ENCODE data around the gene FKBP10.

Gene FKBP10

DNA sequence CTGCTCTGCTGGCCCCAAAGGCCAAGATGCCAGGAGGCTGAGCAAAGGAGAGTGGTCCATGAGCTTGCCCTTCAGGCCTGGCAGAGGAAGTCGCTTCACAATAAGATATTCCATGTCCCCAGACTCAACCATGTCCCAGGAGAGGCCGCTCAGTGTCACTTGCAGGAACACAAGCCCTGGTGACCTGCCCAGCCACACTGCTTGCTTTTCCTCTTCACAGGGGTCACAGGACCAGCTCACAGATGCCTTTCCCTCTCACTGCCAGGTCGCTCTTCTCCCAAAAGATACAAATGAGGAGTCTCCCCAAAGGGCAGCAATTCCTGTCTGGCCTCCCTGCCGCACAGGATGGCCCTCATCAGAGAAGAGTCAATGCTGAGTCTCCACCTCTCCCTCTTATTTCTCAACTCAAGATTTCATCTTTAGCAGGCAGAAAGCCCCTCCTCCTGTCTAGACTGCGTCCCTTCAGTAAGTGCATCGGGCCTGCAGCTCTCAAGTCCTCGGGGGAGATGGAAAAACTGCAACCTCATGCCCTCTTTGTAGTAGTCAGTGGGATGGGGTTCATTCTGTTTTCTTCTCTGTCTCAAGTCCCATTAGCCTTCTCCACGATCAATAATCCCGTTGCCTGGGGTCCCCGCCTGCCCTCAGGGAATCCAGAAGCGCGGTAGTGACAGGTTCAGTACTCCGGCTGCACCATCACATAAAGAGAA lies 31.2 kb upstream of the FKBP10 start:
- intact Hi-C loops (cut with DNase I): no loop called here
- DNase-seq: no peak

DNA sequence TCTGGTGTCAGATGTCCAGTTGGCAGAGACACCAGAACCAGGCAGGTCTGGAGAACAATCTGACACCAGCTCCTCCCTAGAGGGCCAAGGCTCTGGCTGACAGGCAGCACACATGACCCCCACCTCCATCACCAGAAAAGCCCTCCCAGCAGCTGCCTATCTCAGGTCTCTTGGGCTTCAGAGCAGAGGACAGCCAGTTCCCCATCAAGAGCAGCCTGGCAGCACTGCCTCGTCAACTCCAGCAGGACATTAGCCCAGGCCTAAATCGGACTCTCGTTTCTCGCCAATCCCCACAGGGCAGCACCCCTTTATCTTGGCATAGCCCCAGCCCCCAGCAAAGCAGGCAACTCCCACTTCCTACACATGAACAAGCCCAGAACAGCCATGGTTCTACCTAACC lies 30.7 kb upstream of the FKBP10 start:
- DNase-seq: no peak
- intact Hi-C loops (cut with DNase I): no loop called here

DNA sequence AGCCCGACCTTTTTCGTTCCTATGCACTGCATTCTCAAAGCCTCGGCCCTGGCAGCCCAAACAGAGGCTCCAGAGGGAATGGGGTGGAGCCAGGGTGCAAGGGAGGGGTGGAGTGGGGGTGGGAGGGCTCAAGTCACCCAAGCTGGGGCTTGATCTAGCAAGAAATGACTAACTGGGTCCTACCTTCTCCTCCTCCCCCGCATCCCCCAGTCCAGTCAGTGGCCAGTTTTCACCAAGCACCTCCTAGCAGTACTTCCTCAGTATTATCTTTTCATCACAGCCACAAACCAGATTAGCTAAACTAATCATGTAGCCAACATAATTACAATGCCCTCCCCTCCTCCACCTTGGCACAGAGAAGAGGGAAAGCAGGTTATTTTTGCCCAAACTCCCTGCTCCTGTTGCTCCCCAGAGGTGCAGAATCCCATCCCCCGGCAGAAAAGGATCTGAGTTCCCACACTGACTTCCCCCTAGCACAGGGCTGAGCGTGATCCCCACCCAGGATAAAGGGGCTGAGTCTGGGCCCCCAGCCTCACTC lies 28.5 kb upstream of the FKBP10 start:
- no peak for DNase-seq
- intact Hi-C loops (cut with DNase I): no loop called here

DNA sequence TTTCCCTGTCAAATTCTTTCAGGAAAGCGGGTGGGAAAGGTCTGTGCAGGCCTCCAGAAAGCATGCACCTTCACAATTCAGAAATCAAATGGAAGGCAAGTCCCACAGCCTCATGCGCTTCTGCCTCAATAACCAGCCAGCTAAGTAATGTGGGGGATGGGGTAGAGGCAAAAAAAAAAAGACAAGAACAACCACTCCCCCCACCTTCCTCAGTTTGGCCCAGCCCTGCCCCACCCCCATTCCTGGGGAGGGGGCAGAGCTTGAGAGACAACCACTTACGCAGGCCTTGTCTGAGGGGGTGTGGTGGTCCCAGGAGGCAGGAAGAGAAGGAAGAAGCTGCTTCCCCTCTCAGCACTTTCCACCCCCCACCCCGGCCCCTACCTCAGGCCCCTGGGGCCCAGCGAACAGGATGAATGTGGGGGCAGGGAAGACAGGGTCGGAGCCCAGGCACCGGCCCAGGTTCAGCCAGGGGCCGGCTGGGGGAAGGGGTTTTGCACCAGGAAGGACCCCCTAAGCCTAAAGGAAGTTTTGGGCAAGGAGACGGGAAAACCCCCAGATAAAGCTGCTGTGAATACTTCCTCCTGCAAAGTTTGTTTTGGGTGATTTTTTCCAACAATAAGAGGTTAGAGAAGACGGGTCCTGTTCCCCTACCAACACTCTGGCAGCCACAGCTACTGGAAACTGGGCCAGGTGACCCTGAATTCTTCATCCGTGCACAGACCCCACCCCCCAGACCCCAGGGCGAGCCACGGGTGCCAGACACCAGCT lies 27.5 kb upstream of the FKBP10 start:
- DNase-seq: no peak
- intact Hi-C loops (cut with DNase I): no loop called here

DNA sequence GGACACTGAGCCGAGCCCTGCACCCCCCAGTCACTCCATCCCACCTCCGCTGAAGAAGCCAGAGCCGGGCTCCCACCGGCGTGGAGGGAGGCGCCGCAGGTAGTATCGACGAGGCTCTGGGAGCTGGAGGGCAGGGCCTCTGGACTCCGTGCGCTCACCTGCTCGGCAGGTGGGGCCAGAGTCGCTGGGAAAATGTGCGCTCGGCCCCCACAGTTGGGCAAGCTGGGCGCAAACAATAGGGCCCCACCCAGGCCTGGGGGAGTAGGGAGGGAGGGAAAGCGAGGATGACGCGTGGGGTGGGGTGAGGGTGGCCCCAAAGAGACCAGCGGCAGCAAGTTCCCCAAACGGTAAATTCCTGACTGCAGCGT lies 27.0 kb upstream of the FKBP10 start:
- intact Hi-C loops (cut with DNase I): no loop called here
- DNase-seq: peak in 3 of 42 donors; percentile 20 to 56 (median 34)

DNA sequence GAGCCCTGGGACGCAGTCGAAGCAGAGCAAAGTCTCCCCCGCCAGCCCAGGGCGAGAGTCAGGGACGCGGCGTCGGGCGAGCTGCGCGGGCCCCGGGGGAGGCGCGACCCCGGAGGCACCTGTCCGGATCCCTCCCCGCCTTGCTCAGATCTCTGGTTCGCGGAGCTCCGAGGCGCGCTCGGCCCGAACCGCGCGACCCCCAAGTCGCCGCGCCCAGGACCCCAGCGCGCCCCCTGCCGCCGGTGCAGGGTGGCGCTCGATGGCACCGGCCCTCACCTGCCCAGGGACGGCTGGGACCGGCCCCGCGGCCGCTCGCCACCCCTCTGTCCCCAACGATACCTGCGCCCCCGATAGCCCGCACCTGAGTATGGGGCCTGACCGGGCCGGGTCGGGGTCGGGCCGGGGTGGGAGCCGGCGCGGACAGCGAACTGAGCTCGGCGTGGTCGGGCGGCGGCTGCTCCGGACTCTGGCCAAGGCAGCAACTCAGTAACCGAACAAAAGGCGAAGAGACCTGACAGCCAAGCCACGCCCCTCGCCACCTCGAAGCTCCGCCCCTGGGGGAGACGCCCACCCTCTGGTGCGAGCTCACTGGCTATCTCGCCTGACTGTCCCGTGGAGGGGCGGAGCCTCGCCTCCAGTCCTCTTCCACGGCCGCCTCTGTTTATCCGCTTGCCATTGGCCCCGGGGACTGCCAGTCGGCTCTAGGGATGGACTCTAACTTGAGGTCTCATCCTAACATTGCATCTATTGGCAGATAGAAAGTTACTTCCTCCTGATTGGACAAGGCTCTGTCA lies 26.4 kb upstream of the FKBP10 start, which contains the start of gene JUP:
JUP (minus strand) TSS at position 485 of the 794 bp plus-strand sequence. CDS start 14,857 bp downstream, outside the sequence.
- intact Hi-C loops (cut with DNase I): no loop called here
- peak; percentile 97 to 100 (median 99) for DNase-seq

DNA sequence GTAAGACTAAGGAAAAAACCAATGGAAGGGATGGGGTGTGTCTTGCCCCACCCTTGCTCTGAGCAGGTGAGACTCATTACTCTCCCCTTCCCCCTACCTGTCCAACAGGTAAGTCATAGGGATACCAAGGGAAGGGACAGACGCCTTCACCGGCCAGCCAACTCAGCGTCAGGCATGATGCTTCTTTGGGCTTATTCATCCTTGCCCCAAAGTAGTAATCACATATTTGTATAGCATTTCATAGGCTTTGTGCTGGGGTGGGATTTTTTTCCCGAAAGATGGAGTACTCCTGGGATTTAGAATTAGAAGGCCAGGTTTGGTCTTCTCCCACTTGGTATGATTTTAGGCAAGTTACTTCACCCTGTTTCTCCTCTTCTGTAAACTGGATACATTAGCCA lies 25.8 kb upstream of the FKBP10 start:
- intact Hi-C loops (cut with DNase I): no loop called here

DNA sequence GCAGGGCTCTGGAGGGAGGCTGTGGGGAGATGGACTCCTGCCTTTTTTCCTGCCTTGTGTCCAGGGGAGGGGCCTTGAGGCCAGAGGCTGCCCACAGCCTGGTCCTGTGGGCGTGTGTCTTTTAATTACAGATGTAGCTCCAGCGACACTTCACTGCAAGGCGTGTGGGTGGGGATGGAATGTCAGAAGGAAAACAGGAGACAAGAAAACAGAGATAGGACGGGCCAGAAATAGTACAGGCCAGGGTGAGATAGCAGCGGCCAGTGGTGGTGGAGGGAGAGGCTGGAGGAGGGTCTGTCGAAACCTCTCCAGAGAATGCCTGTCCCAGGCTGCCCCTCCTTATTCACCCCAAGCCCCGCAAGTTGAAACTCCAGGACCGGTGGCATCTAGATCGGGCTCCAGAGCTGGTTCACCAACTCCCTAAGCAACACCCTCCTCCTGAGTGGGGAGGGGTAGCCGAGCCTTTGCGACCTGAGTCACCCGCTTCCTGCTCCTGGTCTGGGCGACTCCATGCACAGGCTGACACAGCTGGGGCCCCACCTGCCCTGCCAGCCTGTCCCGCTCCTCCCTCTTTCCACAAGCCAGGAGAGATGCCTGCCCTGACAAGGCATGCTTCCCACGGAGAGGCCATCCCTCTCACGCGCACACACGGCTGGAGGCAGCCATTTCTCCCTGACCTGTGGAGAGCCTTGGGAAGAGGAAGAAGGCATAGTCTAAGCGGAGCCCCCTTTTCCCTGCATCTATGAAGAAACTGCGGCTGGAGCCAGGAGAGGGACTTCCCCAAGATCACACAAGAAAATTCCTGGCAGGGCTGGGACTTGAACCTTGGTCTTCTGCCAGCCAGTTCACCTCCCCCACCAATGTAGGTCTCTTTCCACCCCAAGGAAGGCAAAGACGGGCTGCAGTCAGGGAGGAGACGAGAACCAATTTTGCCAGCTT lies 19.7 kb upstream of the FKBP10 start:
- intact Hi-C loops (cut with DNase I): no loop called here
- no peak for DNase-seq

More for the DNA sequence above, 25.8 kb upstream of the FKBP10 start:
- no peak for DNase-seq

DNA sequence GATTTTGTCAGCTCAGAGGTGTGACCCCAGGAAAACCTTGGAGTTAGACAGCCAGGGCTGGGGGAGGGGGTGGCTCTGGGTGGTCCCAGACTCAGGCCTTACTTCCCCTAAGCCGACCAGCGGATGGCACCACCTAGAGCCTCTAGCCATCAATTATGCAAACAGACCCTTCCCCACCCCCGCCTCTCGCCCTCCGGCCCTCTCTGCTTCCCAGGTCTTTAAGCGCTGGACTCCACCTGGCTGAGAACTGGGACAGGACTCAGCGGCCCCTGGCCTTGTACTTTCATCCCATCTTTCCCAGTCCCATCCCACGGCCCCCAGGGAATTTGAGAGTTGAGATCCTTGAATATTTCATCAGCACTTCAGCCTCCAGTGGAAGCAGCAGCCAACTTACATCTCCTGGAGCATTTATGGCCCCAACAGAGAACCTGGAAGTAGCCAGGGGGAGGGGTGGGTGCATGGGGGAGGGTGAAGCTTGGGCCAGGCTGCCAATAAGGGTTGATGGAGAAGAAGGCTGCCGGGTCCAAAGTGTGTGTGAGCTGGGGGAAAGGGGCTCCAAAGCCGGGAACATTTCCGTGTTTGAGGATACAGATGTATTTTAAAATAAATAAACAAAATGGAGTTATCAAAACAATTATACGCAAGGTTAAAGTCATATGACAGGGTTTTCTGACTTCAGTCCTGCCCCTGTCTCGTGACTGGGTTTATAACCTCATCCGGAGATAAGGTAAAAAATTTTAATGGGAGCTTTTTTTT lies 18.8 kb upstream of the FKBP10 start:
- DNase-seq: no peak
- intact Hi-C loops (cut with DNase I): no loop called here

DNA sequence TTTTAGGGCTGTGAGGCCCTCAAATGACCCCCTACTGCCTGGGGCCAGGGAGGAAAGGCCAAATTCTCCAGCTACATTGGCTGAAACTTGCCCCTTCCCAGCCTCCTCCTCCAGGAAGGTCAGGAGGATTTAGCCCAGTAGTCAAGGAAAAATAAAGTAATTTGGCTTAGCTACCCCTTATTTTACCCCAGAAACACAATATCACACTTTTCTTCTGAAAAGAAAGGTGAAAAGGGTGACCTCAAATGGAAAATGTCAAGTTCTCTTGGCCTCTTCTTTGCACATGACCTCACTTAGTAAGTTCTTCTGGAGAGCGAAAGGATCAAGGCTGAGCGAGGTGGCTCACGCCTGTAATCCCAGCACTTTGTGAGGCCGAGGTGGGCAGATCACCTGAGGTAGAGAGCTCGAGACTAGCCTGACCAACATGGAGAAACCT lies 18.2 kb upstream of the FKBP10 start:
- intact Hi-C loops (cut with DNase I): no loop called here
- DNase-seq: no peak

DNA sequence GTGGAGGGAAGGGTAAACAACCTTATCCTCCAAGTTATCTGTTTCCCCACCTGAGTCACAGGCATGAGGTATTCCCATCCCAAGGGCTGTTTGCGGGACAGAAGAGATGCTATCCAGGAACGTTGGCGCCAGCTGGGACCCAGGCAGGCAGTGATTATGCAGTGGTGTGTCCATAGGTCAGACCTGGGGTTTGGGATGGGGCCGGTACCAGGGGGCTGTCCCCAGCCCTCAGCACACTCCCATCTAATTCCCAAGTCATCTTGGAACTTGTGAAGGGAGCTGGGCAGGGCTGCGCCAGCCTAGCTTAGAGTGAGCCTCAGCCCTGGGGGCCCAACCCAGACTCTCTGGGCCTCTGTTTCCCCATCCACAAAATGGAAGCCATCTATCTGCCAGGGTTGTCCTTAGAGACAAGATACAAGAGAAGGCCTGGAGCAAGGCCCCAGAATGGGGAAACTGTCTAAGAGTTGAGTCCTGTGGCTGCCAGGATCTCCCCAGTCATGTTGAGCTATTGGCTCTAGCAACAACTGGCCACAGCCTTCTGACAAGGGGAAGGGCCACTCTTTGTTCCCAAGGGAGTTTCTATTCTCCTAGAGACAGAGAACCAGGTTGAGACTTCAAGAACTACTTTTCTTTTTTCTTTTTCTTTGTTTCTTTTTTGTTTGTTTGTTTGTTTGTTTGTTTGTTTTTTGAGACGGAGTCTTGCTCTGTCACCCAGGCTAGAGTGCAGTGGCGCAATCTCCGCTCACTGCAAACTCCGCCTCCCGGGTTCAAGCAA lies 16.5 kb upstream of the FKBP10 start:
- intact Hi-C loops (cut with DNase I): no loop called here

DNA sequence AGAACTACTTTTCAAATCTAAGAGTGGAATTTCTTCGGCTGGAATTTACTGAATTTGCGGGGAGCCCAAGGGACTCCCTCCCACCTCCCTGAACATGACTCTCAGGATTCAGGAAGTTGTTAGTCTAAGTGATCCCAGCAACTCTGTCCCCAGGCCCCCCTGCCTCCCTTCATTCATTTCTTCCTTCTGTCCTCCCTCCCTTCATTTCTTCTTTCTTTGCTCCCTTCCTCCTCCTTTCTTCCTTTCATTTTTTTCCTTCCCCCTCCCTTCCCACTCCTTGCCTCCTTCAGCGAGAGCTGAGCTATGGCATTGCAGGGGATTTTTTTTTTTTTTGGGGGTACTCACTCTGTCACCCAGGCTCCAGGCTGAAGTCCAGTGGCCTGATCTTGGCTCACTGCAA lies 15.4 kb upstream of the FKBP10 start:
- no peak for DNase-seq
- intact Hi-C loops (cut with DNase I): no loop called here

More for the DNA sequence above, 16.5 kb upstream of the FKBP10 start:
- DNase-seq: no peak

DNA sequence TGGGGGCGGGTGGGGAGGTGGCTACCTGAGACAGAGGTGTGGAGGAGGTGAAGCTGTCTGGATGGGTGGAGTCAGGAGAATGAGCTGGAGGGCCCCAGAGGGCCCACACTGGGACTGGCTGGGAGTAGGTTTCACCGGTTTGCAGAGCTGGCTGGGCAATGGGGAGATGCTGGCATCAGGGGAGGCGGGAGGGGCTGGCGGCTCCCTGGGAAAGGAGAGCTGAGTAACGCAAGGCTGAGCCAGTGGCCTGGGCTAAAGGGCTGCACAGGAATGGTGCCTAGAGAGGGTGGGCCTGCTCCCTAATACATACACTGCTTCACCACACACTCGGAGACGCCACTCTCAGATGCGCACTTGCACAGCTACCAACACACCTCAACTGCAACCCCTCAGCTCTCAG lies 13.4 kb upstream of the FKBP10 start:
- DNase-seq: no peak
- intact Hi-C loops (cut with DNase I): no loop called here

DNA sequence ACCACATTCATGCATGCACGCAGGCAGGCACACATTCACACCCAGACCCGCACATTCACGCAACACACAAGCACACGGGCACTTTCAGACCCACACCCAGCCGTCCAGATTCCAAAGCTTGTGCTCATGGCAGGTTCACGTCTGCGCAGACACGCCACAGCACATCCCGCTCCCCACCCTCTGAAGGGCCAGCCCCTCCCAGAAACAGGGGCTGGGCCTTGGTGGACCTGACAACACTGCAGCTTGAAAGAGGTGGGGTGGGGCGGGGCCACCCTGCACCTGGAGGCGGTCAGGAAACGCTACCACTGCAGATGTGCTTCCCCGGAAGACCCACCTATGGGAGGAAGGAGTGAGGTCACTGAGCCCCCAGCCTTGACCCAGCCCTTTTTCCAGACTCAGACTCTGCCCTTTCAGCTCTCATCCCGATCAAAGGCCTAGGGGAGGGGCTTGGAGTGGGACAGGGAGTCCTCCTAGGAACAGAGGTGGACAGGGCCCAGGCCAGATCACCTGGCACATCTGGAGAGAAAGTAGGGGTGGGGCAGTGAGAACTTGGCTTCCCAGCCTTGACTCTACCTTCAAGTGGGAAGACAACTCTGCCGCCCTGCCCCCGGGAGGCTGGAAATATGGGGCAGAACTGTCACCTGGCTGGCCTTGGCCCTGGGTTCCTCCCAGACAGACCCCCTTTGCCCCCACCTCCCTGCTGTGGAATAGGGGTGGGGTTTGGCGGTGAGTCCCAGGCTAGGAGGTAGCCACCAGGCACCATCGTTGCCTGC lies 12.0 kb upstream of the FKBP10 start:
- no peak for DNase-seq
- intact Hi-C loops (cut with DNase I): loop anchor here (1.0 kb wide), 1 partner anchor 62 kb away; no protein-coding TSS in a partner anchor

DNA sequence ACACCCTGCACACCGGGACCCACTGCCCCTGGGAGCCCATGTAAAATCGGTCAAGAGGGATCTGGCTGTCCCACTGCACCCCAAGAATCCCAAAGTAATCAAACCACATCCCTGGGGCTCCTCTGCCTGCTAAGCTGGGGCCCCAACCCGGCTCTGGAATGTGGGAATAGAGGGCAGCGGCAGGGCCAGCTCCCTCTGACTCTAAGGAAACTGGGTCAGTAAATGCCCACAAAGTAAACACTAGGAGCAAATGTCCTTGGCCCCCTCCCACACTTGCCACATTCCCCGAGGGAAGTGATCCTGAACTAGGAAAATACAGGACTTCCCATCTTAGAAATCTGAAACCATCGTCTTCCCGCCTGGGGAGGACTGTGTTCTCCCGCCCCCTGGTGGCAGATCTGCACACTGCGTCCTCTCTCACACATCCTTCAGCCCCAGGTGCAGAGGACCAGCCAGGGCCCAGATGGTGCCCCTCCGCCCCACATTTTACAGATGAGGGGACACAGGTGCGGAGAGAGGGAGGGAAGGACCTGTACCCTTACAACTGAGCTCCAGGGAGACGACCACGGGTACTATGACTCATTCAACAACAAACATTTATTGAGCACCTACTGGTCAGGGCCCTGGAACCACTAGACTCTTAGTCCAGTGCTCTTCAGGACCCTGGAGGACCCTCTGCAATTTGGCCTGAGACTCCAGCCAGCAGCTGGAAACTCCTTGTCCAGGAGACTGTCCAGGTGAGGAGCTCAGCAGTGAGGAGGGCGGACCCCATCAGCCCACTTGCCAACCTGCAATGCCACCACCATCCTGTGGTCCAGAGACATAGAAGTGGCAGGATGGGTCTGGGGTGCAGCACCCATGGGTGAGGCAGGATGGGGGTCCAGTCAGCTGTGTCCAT lies 11.2 kb upstream of the FKBP10 start:
- DNase-seq: peak; percentile 49 to 96 (median 86)
- intact Hi-C loops (cut with DNase I): loop anchor here (1.0 kb wide), 1 partner anchor 63 kb away; no protein-coding TSS in a partner anchor

All from head of caudate nucleus (tissue), 42 donors.